ENCODE measurements around the gene AP2B1. TPM values are rescaled to one million over a fixed set of nuclear protein-coding genes. Genes with fewer than 3 reads are reported as not detected.
A peak's percentile ranks its signal among the peaks of the same experiment; 100 is the strongest.

The AP2B1 gene
- total and polyA plus RNA-seq, 9 of the 15 experiments (the other 6 are each of a cell fraction or from before 2014, with no cell fraction given) = 60.1 to 287 (median 105) TPM

- TF ChIP-seq, protein P1, sequence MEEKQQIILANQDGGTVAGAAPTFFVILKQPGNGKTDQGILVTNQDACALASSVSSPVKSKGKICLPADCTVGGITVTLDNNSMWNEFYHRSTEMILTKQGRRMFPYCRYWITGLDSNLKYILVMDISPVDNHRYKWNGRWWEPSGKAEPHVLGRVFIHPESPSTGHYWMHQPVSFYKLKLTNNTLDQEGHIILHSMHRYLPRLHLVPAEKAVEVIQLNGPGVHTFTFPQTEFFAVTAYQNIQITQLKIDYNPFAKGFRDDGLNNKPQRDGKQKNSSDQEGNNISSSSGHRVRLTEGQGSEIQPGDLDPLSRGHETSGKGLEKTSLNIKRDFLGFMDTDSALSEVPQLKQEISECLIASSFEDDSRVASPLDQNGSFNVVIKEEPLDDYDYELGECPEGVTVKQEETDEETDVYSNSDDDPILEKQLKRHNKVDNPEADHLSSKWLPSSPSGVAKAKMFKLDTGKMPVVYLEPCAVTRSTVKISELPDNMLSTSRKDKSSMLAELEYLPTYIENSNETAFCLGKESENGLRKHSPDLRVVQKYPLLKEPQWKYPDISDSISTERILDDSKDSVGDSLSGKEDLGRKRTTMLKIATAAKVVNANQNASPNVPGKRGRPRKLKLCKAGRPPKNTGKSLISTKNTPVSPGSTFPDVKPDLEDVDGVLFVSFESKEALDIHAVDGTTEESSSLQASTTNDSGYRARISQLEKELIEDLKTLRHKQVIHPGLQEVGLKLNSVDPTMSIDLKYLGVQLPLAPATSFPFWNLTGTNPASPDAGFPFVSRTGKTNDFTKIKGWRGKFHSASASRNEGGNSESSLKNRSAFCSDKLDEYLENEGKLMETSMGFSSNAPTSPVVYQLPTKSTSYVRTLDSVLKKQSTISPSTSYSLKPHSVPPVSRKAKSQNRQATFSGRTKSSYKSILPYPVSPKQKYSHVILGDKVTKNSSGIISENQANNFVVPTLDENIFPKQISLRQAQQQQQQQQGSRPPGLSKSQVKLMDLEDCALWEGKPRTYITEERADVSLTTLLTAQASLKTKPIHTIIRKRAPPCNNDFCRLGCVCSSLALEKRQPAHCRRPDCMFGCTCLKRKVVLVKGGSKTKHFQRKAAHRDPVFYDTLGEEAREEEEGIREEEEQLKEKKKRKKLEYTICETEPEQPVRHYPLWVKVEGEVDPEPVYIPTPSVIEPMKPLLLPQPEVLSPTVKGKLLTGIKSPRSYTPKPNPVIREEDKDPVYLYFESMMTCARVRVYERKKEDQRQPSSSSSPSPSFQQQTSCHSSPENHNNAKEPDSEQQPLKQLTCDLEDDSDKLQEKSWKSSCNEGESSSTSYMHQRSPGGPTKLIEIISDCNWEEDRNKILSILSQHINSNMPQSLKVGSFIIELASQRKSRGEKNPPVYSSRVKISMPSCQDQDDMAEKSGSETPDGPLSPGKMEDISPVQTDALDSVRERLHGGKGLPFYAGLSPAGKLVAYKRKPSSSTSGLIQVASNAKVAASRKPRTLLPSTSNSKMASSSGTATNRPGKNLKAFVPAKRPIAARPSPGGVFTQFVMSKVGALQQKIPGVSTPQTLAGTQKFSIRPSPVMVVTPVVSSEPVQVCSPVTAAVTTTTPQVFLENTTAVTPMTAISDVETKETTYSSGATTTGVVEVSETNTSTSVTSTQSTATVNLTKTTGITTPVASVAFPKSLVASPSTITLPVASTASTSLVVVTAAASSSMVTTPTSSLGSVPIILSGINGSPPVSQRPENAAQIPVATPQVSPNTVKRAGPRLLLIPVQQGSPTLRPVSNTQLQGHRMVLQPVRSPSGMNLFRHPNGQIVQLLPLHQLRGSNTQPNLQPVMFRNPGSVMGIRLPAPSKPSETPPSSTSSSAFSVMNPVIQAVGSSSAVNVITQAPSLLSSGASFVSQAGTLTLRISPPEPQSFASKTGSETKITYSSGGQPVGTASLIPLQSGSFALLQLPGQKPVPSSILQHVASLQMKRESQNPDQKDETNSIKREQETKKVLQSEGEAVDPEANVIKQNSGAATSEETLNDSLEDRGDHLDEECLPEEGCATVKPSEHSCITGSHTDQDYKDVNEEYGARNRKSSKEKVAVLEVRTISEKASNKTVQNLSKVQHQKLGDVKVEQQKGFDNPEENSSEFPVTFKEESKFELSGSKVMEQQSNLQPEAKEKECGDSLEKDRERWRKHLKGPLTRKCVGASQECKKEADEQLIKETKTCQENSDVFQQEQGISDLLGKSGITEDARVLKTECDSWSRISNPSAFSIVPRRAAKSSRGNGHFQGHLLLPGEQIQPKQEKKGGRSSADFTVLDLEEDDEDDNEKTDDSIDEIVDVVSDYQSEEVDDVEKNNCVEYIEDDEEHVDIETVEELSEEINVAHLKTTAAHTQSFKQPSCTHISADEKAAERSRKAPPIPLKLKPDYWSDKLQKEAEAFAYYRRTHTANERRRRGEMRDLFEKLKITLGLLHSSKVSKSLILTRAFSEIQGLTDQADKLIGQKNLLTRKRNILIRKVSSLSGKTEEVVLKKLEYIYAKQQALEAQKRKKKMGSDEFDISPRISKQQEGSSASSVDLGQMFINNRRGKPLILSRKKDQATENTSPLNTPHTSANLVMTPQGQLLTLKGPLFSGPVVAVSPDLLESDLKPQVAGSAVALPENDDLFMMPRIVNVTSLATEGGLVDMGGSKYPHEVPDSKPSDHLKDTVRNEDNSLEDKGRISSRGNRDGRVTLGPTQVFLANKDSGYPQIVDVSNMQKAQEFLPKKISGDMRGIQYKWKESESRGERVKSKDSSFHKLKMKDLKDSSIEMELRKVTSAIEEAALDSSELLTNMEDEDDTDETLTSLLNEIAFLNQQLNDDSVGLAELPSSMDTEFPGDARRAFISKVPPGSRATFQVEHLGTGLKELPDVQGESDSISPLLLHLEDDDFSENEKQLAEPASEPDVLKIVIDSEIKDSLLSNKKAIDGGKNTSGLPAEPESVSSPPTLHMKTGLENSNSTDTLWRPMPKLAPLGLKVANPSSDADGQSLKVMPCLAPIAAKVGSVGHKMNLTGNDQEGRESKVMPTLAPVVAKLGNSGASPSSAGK (IDR thresholded peaks at IDR 0.05) = peak; percentile 50; the same call in 1 of the 2 replicates
- TF ChIP-seq RBM25 (IDR thresholded peaks at IDR 0.05; ENCODE audit: low read depth, low read length, severe bottlenecking) (peak; percentile 7), CBFB (CRISPR knock-in tag; IDR thresholded peaks at IDR 0.05) (no peak), SMAD3 (CRISPR knock-in tag; conservative IDR thresholded peaks at IDR 0.05) (no peak), NFRKB (IDR thresholded peaks at IDR 0.05; ENCODE audit: low read depth) (no peak), BRD9 (IDR thresholded peaks at IDR 0.05; ENCODE audit: low read depth, partially characterized antibody) (peak; percentile 60), SUPT5H (IDR thresholded peaks at IDR 0.05) (no peak), NFE2 (IDR thresholded peaks at IDR 0.05; ENCODE audit: low read depth) (peak; percentile 80), ZNF76 (CRISPR knock-in tag; IDR thresholded peaks at IDR 0.05; ENCODE audit: borderline replicate concordance) (no peak), MYC (IDR thresholded peaks at IDR 0.05; ENCODE audit: low read depth, low read length) (peak; percentile 46; the same call in 1 of the 2 replicates), MYC (CRISPR knock-in tag; IDR thresholded peaks at IDR 0.05; ENCODE audit: borderline replicate concordance, low read depth) (no peak), NONO (IDR thresholded peaks at IDR 0.05; ENCODE audit: low read depth in 2 of 2, low read length in 1 of 2) (no peak), FOSL1 (tag; conservative IDR thresholded peaks at IDR 0.05) (peak; percentile 63), CBX2 (IDR thresholded peaks at IDR 0.05; ENCODE audit: insufficient read depth, low read length, poor library complexity, severe bottlenecking) (no peak)
- TF ChIP-seq, protein P2, sequence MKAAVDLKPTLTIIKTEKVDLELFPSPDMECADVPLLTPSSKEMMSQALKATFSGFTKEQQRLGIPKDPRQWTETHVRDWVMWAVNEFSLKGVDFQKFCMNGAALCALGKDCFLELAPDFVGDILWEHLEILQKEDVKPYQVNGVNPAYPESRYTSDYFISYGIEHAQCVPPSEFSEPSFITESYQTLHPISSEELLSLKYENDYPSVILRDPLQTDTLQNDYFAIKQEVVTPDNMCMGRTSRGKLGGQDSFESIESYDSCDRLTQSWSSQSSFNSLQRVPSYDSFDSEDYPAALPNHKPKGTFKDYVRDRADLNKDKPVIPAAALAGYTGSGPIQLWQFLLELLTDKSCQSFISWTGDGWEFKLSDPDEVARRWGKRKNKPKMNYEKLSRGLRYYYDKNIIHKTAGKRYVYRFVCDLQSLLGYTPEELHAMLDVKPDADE (conservative IDR thresholded peaks at IDR 0.05; ENCODE audit: control insufficient read depth, low read depth, low read length) = no peak
Observed at GRCh38 chr17:35588196-35588920, 1.2 kb downstream of the AP2B1 start (continued).

Data from K562 (cell line).